DMS53 treated with DMSO at 0.1 percent for 48 hours (cell line): Measurements from ENCODE around the gene NEDD4L.
"Not testable (repeated sequence)": the region's sequence is repeated elsewhere in the genome, so short reads cannot be mapped to it uniquely, and the experiment has no call there.

Source experiments
- DNase-seq: peaks from one replicate; lab custom pipeline; 2025; ENCODE audit not compliant: unreplicated experiment; lab: John Stamatoyannopoulos, UW

Gene NEDD4L

GRCh38 chr18:58026857-58027256 lies 17.2 kb upstream of the NEDD4L start:
- DNase-seq = no peak

DNA sequence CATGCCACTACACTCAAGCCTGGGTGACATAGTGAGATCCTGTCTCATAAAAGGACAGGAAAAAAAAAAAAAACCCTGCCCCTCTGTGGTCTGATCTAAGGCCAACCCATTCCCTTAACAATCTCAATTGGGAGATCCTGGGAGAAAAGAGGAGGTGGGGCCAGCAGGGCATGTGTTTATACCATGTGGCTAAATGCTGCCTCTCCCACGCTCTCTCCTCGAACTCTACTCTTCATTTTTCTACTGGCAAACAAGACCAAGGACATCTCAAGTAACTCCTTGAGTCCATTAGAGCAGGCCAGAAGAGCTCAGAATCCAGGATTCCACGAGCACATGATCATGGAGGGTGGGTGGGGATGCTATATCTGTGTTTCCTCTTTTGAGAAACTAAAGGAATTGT lies 16.7 kb upstream of the NEDD4L start:
- DNase-seq = no peak

- DNase-seq = no peak
These were observed 15.8 kb upstream of the NEDD4L start for GRCh38 chr18:58028109-58028784.

- no peak for DNase-seq
These were observed 11.8 kb upstream of the NEDD4L start for GRCh38 chr18:58032233-58032632.

DNA sequence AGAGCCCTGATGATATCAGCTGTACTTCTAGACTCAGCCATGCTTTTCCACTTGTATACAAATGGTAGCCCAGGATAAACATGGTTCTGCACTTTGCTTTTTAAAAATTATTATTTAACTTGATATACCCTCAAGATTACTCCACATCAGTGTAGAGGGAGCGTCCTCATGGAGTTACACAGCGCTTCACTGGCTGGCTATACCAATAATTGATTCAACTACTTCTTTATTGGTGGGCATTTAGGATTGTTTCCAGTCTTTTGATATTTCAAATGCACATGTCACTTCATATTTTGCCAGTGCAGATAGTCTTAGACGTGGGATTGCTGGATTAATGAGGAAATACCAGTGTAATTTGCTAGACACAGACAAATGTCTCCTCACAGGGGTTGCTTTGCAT lies 10.8 kb upstream of the NEDD4L start:
- DNase-seq = no peak

DNA sequence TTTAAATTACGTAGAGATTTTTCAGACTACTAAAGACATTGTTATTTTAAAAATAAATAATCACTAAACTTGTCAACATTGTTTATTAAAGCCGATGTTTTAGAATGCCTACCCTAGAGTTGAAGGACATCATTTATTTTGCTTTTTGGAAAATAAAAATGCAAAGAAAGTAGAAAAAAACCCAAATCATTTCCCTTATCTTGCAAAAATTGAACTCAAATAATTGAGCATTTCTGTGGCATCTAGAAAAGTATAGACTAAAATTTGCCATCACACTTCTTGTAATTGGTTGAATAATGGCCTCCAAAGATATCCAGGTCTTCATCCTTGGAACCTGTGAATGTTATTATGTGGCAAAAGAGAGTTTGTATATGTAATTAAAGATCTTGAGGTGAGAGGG lies 9.7 kb upstream of the NEDD4L start:
- no peak for DNase-seq

DNA sequence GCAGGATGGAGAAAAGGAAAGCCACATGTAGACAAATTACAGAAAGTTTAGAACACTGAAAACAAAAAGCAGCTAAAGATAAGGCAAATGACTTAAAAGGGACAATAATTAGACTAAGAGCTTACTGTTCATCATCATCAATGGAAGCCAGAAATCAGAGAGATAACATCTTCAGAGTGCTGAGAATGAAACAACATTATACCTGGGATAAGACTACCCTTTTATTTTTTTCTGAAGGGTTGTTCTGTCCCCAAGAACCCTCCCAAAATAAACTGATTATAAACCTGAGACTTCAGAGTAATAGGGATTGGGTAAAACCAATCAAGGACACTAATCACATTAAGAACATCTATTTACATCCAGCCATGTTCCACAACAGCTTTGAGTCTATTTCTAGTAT lies 6.9 kb upstream of the NEDD4L start:
- DNase-seq = no peak

- no peak for DNase-seq
These were observed 6.0 kb upstream of the NEDD4L start for GRCh38 chr18:58038063-58038462.

- DNase-seq = no peak
These were observed 2.4 kb upstream of the NEDD4L start for GRCh38 chr18:58041633-58042032.

DNA sequence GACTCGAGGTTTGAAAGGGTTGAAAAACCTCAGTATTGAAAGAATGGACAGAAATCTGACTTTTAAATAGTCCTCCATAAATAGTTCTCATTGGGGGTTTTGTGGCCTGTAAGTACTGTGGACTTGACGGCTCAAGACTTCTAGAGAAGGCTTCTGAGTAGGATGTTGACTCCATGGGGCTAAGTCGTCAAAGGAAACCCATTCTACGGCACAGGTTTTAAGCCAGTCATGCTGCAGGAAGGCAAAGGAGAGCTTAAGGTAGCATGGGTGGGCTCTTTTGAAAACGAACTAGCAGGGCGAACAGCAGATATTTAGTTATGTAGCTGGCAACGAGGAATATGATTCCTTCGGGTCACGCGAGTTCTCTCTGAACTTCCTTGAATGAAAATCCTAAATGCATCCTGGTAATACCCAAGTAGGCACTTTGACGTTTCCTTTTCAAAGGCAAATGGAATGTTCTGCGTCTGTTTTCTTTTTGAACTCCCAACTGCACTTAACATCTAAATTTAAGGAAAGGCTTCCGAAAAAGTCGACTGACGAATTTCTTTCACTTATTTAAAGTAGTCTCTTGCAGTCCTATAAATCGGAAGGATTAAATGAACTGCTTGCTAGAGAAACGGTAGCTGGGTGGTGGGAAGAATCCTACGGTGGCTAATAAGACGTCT lies 1.1 kb upstream of the NEDD4L start:
- DNase-seq = peak; percentile 64

DNA sequence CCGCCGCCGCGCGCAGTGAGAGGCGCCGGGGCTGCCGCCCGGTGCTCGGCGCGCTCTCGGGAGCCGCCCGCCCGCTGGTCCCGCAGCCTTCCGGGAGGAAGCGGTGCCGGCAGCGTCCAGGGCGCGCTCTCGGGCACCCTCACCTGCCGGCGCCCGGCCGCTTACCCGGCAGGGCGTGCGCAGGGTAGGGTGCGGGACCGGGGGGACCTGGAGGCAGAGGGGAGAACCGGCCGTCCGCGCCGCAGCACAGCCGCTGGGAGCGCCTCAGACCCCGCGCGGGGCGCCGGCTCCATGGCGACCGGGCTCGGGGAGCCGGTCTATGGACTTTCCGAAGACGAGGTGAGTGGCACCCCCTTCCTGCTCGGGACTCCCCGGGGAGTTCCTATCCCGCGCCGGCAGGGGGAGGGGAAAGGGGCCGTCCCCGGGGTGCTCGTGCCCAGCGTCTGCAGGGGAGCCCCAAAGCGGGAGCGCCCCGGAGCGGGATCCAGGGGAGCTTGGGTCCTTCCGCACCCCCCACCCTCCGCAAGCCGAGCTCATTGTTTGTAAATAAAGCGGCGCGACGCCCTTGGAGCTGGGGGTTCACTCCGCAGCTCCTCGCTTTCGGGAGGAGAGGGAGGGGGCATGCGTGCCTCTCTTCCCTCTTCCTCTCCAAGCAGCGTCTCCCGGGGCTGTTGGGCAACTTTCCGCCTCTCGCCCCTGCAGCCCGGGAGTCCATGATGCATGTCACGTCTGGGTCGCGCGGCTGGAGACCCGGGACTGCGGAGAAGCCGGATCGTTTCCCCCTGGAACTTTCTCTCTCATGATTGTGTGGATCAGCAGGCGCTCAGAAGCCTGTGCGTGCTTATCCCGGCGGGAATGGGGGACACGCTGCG lies 580 bp downstream of the NEDD4L start:
- peak; percentile 66 for DNase-seq

- peak; percentile 75 for DNase-seq
These were observed 1.4 kb downstream of the NEDD4L start for GRCh38 chr18:58045242-58046092.

DNA sequence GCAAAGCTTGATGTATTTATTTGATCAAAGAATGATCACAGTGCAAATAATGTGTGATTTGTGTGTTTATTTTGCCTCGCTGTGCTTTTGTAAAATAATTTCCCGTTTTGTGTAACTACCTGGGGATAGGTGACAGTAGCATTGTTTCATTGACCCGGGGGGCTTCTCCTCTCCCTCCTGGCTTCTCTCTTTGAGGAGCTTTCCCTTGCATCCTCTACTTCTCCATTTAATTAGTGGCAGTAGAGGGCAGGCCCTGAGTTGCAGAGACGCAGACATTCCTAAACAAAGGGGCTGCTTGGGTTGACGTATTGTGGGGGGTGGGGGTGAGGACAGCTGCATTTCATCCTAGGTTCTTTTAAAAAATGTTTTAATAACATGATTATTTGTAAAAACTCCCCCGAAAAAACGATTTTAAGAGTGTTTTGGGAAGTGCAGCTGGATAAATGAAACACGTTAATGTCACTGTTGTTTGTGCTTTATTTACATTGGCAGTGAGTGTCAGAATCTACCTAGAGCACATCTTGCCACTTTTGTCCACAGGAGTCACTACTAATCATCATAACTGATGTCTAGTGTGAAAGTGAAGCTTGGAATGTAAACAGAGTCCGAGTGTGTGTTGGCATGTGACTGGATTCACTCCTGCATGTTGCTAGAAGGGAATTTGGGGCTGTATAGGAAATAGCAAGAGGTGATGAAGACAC lies 2.2 kb downstream of the NEDD4L start:
- DNase-seq = peak; percentile 16

- no peak for DNase-seq
These were observed 2.9 kb downstream of the NEDD4L start for GRCh38 chr18:58046794-58047555.

DNA sequence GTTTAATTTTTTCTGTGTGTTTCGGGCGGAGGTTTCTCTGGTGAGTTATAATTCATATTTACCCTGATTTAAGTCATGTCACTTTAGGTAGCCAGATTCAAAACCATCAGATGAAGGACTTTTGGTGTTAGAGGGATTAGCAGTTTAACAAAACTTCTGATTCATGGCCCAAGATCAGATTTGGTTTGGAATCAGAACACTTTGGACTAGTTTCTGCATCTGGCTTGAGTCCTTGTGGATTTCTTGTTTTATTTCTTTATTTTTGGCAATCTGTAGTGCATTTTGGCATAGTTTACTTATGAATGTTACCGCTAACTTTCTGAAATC lies 3.5 kb downstream of the NEDD4L start:
- DNase-seq = no peak

DNA sequence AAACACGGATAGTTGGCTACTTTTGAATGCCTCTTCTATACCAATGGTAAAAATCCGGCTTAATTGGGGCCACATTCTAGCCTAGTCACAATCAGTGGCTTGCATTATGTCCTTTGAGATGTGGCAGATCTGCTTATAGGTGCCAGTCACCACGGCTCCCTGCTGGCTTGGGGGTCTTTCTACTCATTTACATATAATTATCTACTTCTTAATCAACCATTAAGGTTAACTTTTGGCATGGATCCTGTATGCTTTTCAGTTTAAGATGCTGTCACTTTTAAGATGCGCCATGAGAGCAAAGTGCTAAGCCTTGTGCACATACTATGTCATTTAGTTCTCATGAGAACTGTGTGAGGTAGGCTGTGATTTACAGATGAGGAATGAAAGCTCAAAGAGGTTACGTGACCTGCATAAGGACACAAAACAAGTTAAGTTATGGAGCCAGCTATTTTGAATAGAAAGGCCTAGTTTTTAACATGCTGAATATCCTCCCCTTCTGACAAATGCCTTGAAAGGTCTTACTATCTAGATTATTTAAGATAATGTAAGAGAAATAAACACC lies 4.1 kb downstream of the NEDD4L start:
- DNase-seq = no peak

GRCh38 chr18:58049000-58049688 lies 5.1 kb downstream of the NEDD4L start:
- DNase-seq = no peak

DNA sequence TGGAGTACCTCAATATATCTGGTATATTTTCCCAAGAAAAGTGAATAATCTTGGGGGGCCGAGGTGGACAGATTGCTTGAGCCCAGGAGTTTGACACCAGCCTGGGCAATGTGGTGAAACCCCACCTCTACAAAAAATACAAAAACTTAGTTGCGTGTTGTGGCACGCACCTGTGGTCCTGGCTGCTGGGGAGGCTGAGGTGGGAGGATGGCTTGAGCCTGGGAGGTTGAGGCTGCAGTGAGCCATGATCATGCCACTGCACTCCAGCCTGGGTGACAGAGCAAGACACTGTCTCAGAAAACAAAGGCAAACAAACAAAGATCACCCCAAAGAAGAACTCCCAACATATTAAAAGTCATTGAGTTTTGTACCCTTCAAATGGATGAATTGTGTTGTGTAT lies 6.9 kb downstream of the NEDD4L start:
- DNase-seq = not testable (repeated sequence)
